Endothelial cell of umbilical vein (primary cell): ENCODE measurements around the gene TSR3. TPM values are rescaled to one million over a fixed set of nuclear protein-coding genes. Genes with fewer than 3 reads are reported as not detected.

Source experiments
- BruUV-seq: library from RNA; stranded (reverse); fragments of 400-500 nt; replicated peaks from 2 replicates; lab custom pipeline; 2021; lab: Mats Ljungman, UMichigan
- CTCF ChIA-PET: fragments of 300-600, 350-600 bp; sonication (Branson Sonifier 250); formaldehyde crosslinking; loops from one replicate; lab custom pipeline; 2021; ENCODE audit warnings: antibody characterized with exemption, inconsistent platforms; lab: Charles Lee
- POLR2A ChIA-PET: fragments of 300-600, 350-600 bp; sonication (Branson Sonifier 250); formaldehyde crosslinking; loops from one replicate; lab custom pipeline; 2021; ENCODE audit warnings: antibody characterized with exemption, inconsistent platforms; lab: Charles Lee
- DNase-seq: peaks from one replicate; pipeline ENCODE4 v3.0.0-alpha.2; 2011; ENCODE audit warnings: low read depth, low spot score
- FAIRE-seq: peaks from 2 replicates; lab custom pipeline; 2011; peaks lifted over from hg19 to GRCh38; lab: Jason Lieb, UNC
- H2AFZ ChIP-seq: 2 replicates; pipeline ENCODE4 v1.6.0; 2012; ENCODE audit warnings: low read depth, low read length, control low read depth, inconsistent platforms
- H3K27ac ChIP-seq: 2 replicates; pipeline ENCODE4 v1.5.1; 2011; ENCODE audit warnings: low read depth, mild to moderate bottlenecking, control low read depth, low read length, moderate library complexity; ENCODE audit not compliant: insufficient read depth
- H3K27me3 ChIP-seq, 2 experiments: 2 replicates each; pipeline versions ENCODE4 v1.6.0 to v1.6.1; 2011; ENCODE audit warnings: low read length in 2 of 2, mixed read lengths in 1 of 2; ENCODE audit not compliant: control insufficient read depth in 2 of 2, insufficient read depth in 2 of 2
- H3K36me3 ChIP-seq, 2 experiments: 2 replicates in 1 of 2; 3 replicates in 1 of 2; pipeline ENCODE4 v1.5.1; 2011; ENCODE audit warnings: low read length in 2 of 2, mild to moderate bottlenecking in 1 of 2, moderate library complexity in 1 of 2; ENCODE audit not compliant: control insufficient read depth in 2 of 2, insufficient read depth in 2 of 2; ENCODE audit errors: extremely low read depth in 1 of 2
- H3K4me1 ChIP-seq: 3 replicates; pipeline ENCODE4 v1.5.1; 2011; ENCODE audit warnings: mild to moderate bottlenecking, low read length; ENCODE audit not compliant: control insufficient read depth, insufficient read depth; ENCODE audit errors: extremely low read depth
- H3K4me2 ChIP-seq: 2 replicates; pipeline ENCODE4 v1.6.1; 2011; ENCODE audit warnings: low read length, control low read depth, mixed read lengths; ENCODE audit not compliant: insufficient read depth
- H3K4me3 ChIP-seq, 3 experiments: fragments of 200-600 bp in 1 of 3; sonication (generic), shearing (Covaris generic) in 1 of 3; replicated peaks in 1 of 3; 2 replicates each; pipeline ENCODE4 v1.5.1; 2011 to 2016; ENCODE audit warnings: control low read depth in 3 of 3, low read length in 3 of 3, mild to moderate bottlenecking in 2 of 3, inconsistent platforms in 1 of 3, low read depth in 1 of 3, moderate library complexity in 1 of 3; ENCODE audit not compliant: insufficient read depth in 1 of 3
- H3K79me2 ChIP-seq: 2 replicates; pipeline ENCODE4 v1.6.0; 2012; ENCODE audit warnings: low read length, inconsistent platforms; ENCODE audit not compliant: control insufficient read depth, insufficient read depth
- H3K9ac ChIP-seq: replicated peaks from 2 replicates; pipeline ENCODE3; 2011; ENCODE audit warnings: low read length, control low read depth; ENCODE audit not compliant: insufficient read depth; ENCODE audit errors: extremely low read depth
- H3K9me1 ChIP-seq: replicated peaks from 3 replicates; pipeline ENCODE4 v1.6.0; 2011; ENCODE audit warnings: mild to moderate bottlenecking, low read length; ENCODE audit not compliant: control insufficient read depth, insufficient read depth; ENCODE audit errors: extremely low read depth
- H3K9me3 ChIP-seq: replicated peaks from 2 replicates; pipeline ENCODE4 v1.5.1; 2012; ENCODE audit warnings: low read length, inconsistent platforms; ENCODE audit not compliant: control insufficient read depth, insufficient read depth
- H4K20me1 ChIP-seq: replicated peaks from 2 replicates; pipeline ENCODE3; 2011; ENCODE audit warnings: mild to moderate bottlenecking, low read length; ENCODE audit not compliant: control insufficient read depth, insufficient read depth; ENCODE audit errors: extremely low read depth
- CTCF ChIP-seq, 2 donors: IDR thresholded peaks; 1 replicate in 1 of 2; 2 replicates in 1 of 2; pipeline ENCODE4 v1.5.1; 2011; ENCODE audit warnings: low read length in 2 of 2, mild to moderate bottlenecking in 2 of 2, moderate library complexity in 2 of 2, control low read depth in 1 of 2, inconsistent platforms in 1 of 2, low read depth in 1 of 2; ENCODE audit not compliant: insufficient read depth in 1 of 2; ENCODE audit errors: extremely low read depth in 1 of 2
- EZH2 ChIP-seq: IDR thresholded peaks from 2 replicates; pipeline ENCODE4 v1.6.1; 2012; ENCODE audit warnings: borderline replicate concordance, low read depth, mild to moderate bottlenecking, moderate library complexity, low read length, inconsistent platforms; ENCODE audit not compliant: severe bottlenecking
- GATA2 ChIP-seq: IDR thresholded peaks from 2 replicates; pipeline ENCODE4 v1.7.0; 2011; ENCODE audit warnings: low read depth, mild to moderate bottlenecking, moderate library complexity, mixed read lengths, low read length; ENCODE audit not compliant: insufficient read length, insufficient read depth
- JUN ChIP-seq: IDR thresholded peaks from 2 replicates; pipeline ENCODE4 v1.6.1; 2011; ENCODE audit warnings: borderline replicate concordance, low read depth; ENCODE audit not compliant: insufficient read length, insufficient read depth
- MYC ChIP-seq: IDR thresholded peaks from one replicate; pipeline ENCODE4 v1.6.1; 2011; ENCODE audit warnings: mild to moderate bottlenecking, low read depth, low read length
- POLR2A ChIP-seq: IDR thresholded peaks from 2 replicates; pipeline ENCODE4 v1.6.1; 2012; ENCODE audit warnings: low read depth, mild to moderate bottlenecking, control low read depth, low read length
- POLR2AphosphoS5 ChIP-seq: IDR thresholded peaks from 2 replicates; pipeline ENCODE4 v1.6.1; 2012; ENCODE audit warnings: low read depth, mild to moderate bottlenecking, control low read depth, low read length, moderate library complexity; ENCODE audit not compliant: insufficient read depth
- dilution Hi-C: fragments of 300-500 bp; cut with MboI; formaldehyde crosslinking; loops from one replicate; pipeline ENCODE4 v1.15.0; 2019; ENCODE audit warnings: low sequenced_read_pairs; ENCODE audit not compliant: extremely low pct_ligation_motif_present
- intact Hi-C: fragments of 100-400 bp; cut with micrococcal nuclease; formaldehyde crosslinking; loops from one replicate; pipeline ENCODE4 v1.10.0; 2022
- polyA plus RNA-seq, 4 experiments: library from polyadenylated mRNA; depleted of rRNA in 3 of 4; stranded (reverse) in 3 of 4; unstranded in 1 of 4; fragments of >200 nt; gene quantifications; 2 replicates each; pipeline versions ENCODE4 v1.2.1 to v1.2.3, GENCODE V29; 2011 to 2012; ENCODE audit warnings: missing spikeins in 1 of 4
- total RNA-seq: library from RNA; stranded (reverse); gene quantifications from 2 replicates; pipeline ENCODE4 v1.2.3, GENCODE V29; 2021

Gene TSR3
- total and polyA plus RNA-seq, 2 donors (not counting 3 experiments of a cell fraction or from before 2014, with no cell fraction given): 65.4 to 82.7 TPM

GRCh38 chr16:1392826-1393225 is 41.1 kb upstream of the TSR3 start:
- CTCF ChIA-PET: interaction anchor here (1.3 kb wide), 1 partner anchor 29 kb away, joined by 4 read pairs; no protein-coding TSS in a partner anchor

More at GRCh38 chr16:1392826-1393225, 41.1 kb upstream of the TSR3 start:
- no peak overlapping the region for H3K27ac ChIP-seq
- BruUV-seq: no TSS peak
- H3K27me3 ChIP-seq: no peaks in the 10 kb centered on the region
- dilution Hi-C loops: no loop called here
- H2AFZ ChIP-seq: no peak overlapping the region
- H3K79me2 ChIP-seq: no peaks in the 10 kb centered on the region
- H3K4me1 ChIP-seq: no peaks in the 10 kb centered on the region
- H3K9me1 ChIP-seq: no peaks in the 10 kb centered on the region
- DNase-seq (no peak), FAIRE-seq (no peak)
- intact Hi-C loops: no loop called here
- no peak overlapping the region for H3K4me3 ChIP-seq
- H4K20me1 ChIP-seq: no peaks in the 10 kb centered on the region
- H3K9me3 ChIP-seq: no peaks in the 10 kb centered on the region
- POLR2A ChIA-PET: no interaction called here
- H3K9ac ChIP-seq: no peak overlapping the region
- H3K4me2 ChIP-seq: no peak overlapping the region
- no peak for TF ChIP-seq GATA2
- TF ChIP-seq POLR2AphosphoS5: no peak
- no peak for TF ChIP-seq JUN
- TF ChIP-seq POLR2A: no peak
- TF ChIP-seq CTCF (IDR thresholded peaks at IDR 0.05; ENCODE audit: extremely low read depth in 1 of 2, insufficient read depth in 1 of 2, low read depth in 1 of 2, low read length in 2 of 2): no peak
- TF ChIP-seq MYC: no peak
- no peak for TF ChIP-seq EZH2
- H3K36me3 ChIP-seq: peaks cover 0 to 22% of the 10 kb centered on the region in 2 experiments
